Keratinocyte (primary cell): ENCODE measurements around the gene KLHL29. TPM values are rescaled to one million over a fixed set of nuclear protein-coding genes. Genes with fewer than 3 reads are reported as not detected.

Source experiments
- DNase-seq: peaks from one replicate; pipeline ENCODE4 v3.0.0-alpha.2; 2011; ENCODE audit warnings: low read depth, missing footprints, low spot score
- FAIRE-seq: peaks from 2 replicates; lab custom pipeline; 2011; peaks lifted over from hg19 to GRCh38; lab: Jason Lieb, UNC
- H2AFZ ChIP-seq: 2 replicates; pipeline ENCODE4 v1.6.0; 2012; ENCODE audit warnings: low read length, control low read depth, inconsistent platforms; ENCODE audit not compliant: control insufficient read depth
- H3K27ac ChIP-seq: 2 replicates; pipeline ENCODE4 v1.5.1; 2011; ENCODE audit warnings: low read length; ENCODE audit not compliant: control insufficient read depth, insufficient read depth
- H3K27me3 ChIP-seq: 3 replicates; pipeline ENCODE4 v1.6.0; 2011; ENCODE audit warnings: low read length; ENCODE audit not compliant: control insufficient read depth, insufficient read depth; ENCODE audit errors: extremely low read depth
- H3K36me3 ChIP-seq, 2 experiments: 2 replicates in 1 of 2; 3 replicates in 1 of 2; pipeline ENCODE4 v1.5.1; 2011; ENCODE audit warnings: low read length in 2 of 2, mild to moderate bottlenecking in 1 of 2; ENCODE audit not compliant: control insufficient read depth in 2 of 2, insufficient read depth in 2 of 2; ENCODE audit errors: extremely low read depth in 1 of 2
- H3K4me1 ChIP-seq: 3 replicates; pipeline ENCODE4 v1.5.1; 2011; ENCODE audit warnings: low read length; ENCODE audit not compliant: control insufficient read depth, insufficient read depth; ENCODE audit errors: extremely low read depth
- H3K4me2 ChIP-seq: 3 replicates; pipeline ENCODE4 v1.6.0; 2011; ENCODE audit warnings: low read depth, low read length; ENCODE audit not compliant: control insufficient read depth, insufficient read depth; ENCODE audit errors: extremely low read depth
- H3K4me3 ChIP-seq, 3 experiments: fragments of 200-600 bp in 1 of 3; sonication (generic) in 1 of 3; 2 replicates in 2 of 3; 3 replicates in 1 of 3; pipeline ENCODE4 v1.5.1; 2011 to 2016; ENCODE audit warnings: low read length in 3 of 3, mild to moderate bottlenecking in 3 of 3, control low read depth in 2 of 3, inconsistent platforms in 1 of 3, low read depth in 1 of 3, mixed read lengths in 1 of 3, mixed run types in 1 of 3, moderate library complexity in 1 of 3; ENCODE audit not compliant: control insufficient read depth in 2 of 3, insufficient read depth in 2 of 3; ENCODE audit errors: extremely low read depth in 1 of 3
- H3K79me2 ChIP-seq: 2 replicates; pipeline ENCODE4 v1.6.0; 2012; ENCODE audit warnings: low read length; ENCODE audit not compliant: control insufficient read depth, insufficient read depth
- H3K9ac ChIP-seq: 3 replicates; pipeline ENCODE4 v1.6.0; 2011; ENCODE audit warnings: low read length; ENCODE audit not compliant: control insufficient read depth, insufficient read depth; ENCODE audit errors: extremely low read depth
- H3K9me1 ChIP-seq: 3 replicates; pipeline ENCODE4 v1.6.0; 2011; ENCODE audit warnings: low read length; ENCODE audit not compliant: control insufficient read depth, insufficient read depth; ENCODE audit errors: extremely low read depth
- H3K9me3 ChIP-seq: 2 replicates; pipeline ENCODE4 v1.5.1; 2012; ENCODE audit warnings: low read depth, low read length; ENCODE audit not compliant: control insufficient read depth
- H4K20me1 ChIP-seq: 3 replicates; pipeline ENCODE4 v1.6.0; 2011; ENCODE audit warnings: low read length; ENCODE audit not compliant: control insufficient read depth, insufficient read depth; ENCODE audit errors: extremely low read depth
- EZH2 ChIP-seq: IDR thresholded peaks from one replicate; pipeline ENCODE4 v1.6.1; 2012; ENCODE audit warnings: inconsistent platforms, mild to moderate bottlenecking, low read length, moderate library complexity
- dilution Hi-C: fragments of 300-500 bp; cut with MboI; formaldehyde crosslinking; loops from one replicate; pipeline ENCODE4 v1.7.0; 2020; ENCODE audit warnings: low sequenced_read_pairs; ENCODE audit not compliant: extremely low pct_ligation_motif_present
- polyA plus RNA-seq, 5 experiments: library from polyadenylated mRNA; depleted of rRNA in 3 of 5; stranded (reverse) in 3 of 5; stranded (forward) in 1 of 5; unstranded in 1 of 5; fragments of >200 nt; gene quantifications; 1 replicate in 1 of 5; 2 replicates in 3 of 5; 3 replicates in 1 of 5; pipeline versions ENCODE4 v1.2.1 to v1.2.3, GENCODE V29; 2011 to 2012; ENCODE audit warnings: missing spikeins in 2 of 5, low read depth in 1 of 5, low replicate concordance in 1 of 5
- TF ChIP-seq, protein P1 (sequence below), 3 experiments: IDR thresholded peaks in 1 of 3; conservative IDR thresholded peaks in 1 of 3; optimal IDR thresholded peaks in 1 of 3; 2 replicates in 2 of 3; 3 replicates in 1 of 3; pipeline versions ENCODE3 to v1.5.1; 2011; ENCODE audit warnings: low read length in 3 of 3, mild to moderate bottlenecking in 3 of 3, moderate library complexity in 2 of 3, control low read depth in 1 of 3, inconsistent platforms in 1 of 3; ENCODE audit not compliant: insufficient read depth in 2 of 3; ENCODE audit errors: extremely low read depth in 1 of 3

The KLHL29 gene
- polyA plus RNA-seq, 1 donor (not counting 4 experiments of a cell fraction or from before 2014, with no cell fraction given): 4.7 TPM

DNA sequence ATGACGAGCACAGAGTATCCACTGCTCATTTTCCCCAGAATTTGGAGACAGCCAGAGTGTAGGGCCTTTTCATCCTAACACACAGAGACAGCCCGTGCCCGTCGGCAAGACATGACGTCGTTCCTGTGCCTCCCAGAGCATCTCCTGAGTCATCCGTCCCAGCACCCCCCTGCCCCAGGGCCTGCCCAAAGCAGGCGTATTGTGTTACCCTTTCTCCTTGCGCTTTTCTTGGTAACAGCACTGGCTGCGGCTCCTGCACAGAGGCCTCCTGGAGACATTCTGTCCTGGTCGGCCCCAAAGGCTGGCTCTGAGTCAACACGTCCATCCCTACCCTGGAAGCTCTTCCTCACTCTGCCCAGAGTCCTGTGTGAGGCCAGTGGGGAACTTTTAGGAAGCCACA, 217.1 kb downstream of the KLHL29 start:
- Histone ChIP-seq H4K20me1 (peaks cover 3% of the 10 kb centered on the region), H2AFZ (no peak overlapping the region), H3K27me3 (no peaks in the 10 kb centered on the region), H3K4me1 (peaks cover 3% of the 10 kb centered on the region), H3K4me3 (no peak overlapping the region), H3K79me2 (no peaks in the 10 kb centered on the region), H3K9ac (no peak overlapping the region), H3K36me3 (no peaks in the 10 kb centered on the region), H3K9me3 (peaks cover 4% of the 10 kb centered on the region), H3K27ac (no peak overlapping the region), H3K9me1 (no peaks in the 10 kb centered on the region), H3K4me2 (no peak overlapping the region)
- dilution Hi-C loops: no loop called here
- no peak for TF ChIP-seq EZH2
- TF ChIP-seq, protein P1, sequence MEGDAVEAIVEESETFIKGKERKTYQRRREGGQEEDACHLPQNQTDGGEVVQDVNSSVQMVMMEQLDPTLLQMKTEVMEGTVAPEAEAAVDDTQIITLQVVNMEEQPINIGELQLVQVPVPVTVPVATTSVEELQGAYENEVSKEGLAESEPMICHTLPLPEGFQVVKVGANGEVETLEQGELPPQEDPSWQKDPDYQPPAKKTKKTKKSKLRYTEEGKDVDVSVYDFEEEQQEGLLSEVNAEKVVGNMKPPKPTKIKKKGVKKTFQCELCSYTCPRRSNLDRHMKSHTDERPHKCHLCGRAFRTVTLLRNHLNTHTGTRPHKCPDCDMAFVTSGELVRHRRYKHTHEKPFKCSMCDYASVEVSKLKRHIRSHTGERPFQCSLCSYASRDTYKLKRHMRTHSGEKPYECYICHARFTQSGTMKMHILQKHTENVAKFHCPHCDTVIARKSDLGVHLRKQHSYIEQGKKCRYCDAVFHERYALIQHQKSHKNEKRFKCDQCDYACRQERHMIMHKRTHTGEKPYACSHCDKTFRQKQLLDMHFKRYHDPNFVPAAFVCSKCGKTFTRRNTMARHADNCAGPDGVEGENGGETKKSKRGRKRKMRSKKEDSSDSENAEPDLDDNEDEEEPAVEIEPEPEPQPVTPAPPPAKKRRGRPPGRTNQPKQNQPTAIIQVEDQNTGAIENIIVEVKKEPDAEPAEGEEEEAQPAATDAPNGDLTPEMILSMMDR (optimal IDR thresholded peaks at IDR 0.05 in 1 of 3, IDR thresholded peaks at IDR 0.05 in 1 of 3, conservative IDR thresholded peaks at IDR 0.05 in 1 of 3; ENCODE audit: extremely low read depth in 1 of 3, insufficient read depth in 2 of 3, low read length in 3 of 3): no peak
- FAIRE-seq (no peak), DNase-seq (no peak)

DNA sequence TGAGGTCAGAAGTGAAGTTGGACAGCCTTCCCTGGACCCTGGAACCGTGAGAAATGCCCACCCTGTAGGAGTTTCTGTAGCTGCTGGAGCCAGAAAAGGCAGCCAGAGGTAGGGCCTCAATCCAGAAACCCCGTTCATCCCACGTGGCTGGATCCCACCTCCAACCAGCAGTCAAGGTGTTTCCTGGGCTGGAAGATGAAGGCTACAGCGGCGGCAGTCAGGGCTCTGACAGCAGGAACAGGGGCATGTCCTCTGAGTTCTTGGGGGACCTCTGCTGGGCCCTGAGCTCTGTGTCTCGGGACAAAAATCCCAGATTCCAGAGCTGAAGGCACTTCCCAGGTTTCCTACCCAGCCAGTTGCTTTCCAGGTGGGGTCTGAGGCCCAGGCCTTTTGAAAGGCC, 218.2 kb downstream of the KLHL29 start:
- DNase-seq (no peak), FAIRE-seq (no peak)
- no peak overlapping the region for H2AFZ ChIP-seq
- H3K4me3 ChIP-seq: no peak overlapping the region
- H3K9me1 ChIP-seq: no peaks in the 10 kb centered on the region
- no peak overlapping the region for H3K9ac ChIP-seq
- H3K9me3 ChIP-seq: peaks cover 4% of the 10 kb centered on the region
- peaks cover 3% of the 10 kb centered on the region for H3K4me1 ChIP-seq
- TF ChIP-seq EZH2: no peak
- TF ChIP-seq, protein P1 (optimal IDR thresholded peaks at IDR 0.05 in 1 of 3, IDR thresholded peaks at IDR 0.05 in 1 of 3, conservative IDR thresholded peaks at IDR 0.05 in 1 of 3; ENCODE audit: extremely low read depth in 1 of 3, insufficient read depth in 2 of 3, low read length in 3 of 3): no peak
- H4K20me1 ChIP-seq: peaks cover 2% of the 10 kb centered on the region
- no peak overlapping the region for H3K4me2 ChIP-seq
- H3K36me3 ChIP-seq: no peaks in the 10 kb centered on the region
- H3K27ac ChIP-seq: no peak overlapping the region
- no peaks in the 10 kb centered on the region for H3K79me2 ChIP-seq
- no peaks in the 10 kb centered on the region for H3K27me3 ChIP-seq
- dilution Hi-C loops: no loop called here
